ENCODE results near the gene DIS3L2. TPM values are rescaled to one million over a fixed set of nuclear protein-coding genes. Genes with fewer than 3 reads are reported as not detected.
A peak's percentile ranks its signal among the peaks of the same experiment; 100 is the strongest.

DIS3L2 gene
- total RNA-seq, 1 donor from 2014 or later: 11.8 TPM

DNA sequence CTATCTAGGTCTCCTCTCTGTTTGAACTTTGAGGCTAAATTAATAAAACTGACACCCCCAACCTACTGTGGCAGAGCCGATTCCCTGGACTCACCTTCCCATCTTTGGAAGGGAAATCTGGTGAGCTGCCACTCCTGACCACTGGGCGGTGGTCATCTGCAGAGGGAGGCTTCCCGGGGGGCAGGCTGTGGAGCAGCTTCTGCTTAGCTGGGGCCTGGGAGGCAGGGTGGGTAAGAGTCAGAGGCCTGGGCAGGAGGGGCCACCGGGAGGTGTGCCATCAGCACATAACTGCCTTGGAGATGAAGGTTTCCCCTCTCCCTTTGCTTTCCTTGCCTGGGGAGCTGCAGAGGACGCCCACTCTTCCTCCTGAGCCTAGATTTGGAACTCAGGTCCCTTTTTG is 33.0 kb upstream of the DIS3L2 start:
- no peak for DNase-seq (ENCODE audit: low read depth)
- no peak for FAIRE-seq
- no peak overlapping the region for H3K4me3 ChIP-seq (ENCODE audit: low read depth, low read length)
- H3K27me3 ChIP-seq (ENCODE audit: control insufficient read depth, insufficient read depth, low read length): peaks cover 33% of the 10 kb centered on the region
- no peaks in the 10 kb centered on the region for H3K36me3 ChIP-seq (ENCODE audit: control insufficient read depth, insufficient read depth, low read length)
- TF ChIP-seq, protein P1, sequence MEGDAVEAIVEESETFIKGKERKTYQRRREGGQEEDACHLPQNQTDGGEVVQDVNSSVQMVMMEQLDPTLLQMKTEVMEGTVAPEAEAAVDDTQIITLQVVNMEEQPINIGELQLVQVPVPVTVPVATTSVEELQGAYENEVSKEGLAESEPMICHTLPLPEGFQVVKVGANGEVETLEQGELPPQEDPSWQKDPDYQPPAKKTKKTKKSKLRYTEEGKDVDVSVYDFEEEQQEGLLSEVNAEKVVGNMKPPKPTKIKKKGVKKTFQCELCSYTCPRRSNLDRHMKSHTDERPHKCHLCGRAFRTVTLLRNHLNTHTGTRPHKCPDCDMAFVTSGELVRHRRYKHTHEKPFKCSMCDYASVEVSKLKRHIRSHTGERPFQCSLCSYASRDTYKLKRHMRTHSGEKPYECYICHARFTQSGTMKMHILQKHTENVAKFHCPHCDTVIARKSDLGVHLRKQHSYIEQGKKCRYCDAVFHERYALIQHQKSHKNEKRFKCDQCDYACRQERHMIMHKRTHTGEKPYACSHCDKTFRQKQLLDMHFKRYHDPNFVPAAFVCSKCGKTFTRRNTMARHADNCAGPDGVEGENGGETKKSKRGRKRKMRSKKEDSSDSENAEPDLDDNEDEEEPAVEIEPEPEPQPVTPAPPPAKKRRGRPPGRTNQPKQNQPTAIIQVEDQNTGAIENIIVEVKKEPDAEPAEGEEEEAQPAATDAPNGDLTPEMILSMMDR (IDR thresholded peaks at IDR 0.05; ENCODE audit: insufficient read depth, low read length, severe bottlenecking): no peak

DNA sequence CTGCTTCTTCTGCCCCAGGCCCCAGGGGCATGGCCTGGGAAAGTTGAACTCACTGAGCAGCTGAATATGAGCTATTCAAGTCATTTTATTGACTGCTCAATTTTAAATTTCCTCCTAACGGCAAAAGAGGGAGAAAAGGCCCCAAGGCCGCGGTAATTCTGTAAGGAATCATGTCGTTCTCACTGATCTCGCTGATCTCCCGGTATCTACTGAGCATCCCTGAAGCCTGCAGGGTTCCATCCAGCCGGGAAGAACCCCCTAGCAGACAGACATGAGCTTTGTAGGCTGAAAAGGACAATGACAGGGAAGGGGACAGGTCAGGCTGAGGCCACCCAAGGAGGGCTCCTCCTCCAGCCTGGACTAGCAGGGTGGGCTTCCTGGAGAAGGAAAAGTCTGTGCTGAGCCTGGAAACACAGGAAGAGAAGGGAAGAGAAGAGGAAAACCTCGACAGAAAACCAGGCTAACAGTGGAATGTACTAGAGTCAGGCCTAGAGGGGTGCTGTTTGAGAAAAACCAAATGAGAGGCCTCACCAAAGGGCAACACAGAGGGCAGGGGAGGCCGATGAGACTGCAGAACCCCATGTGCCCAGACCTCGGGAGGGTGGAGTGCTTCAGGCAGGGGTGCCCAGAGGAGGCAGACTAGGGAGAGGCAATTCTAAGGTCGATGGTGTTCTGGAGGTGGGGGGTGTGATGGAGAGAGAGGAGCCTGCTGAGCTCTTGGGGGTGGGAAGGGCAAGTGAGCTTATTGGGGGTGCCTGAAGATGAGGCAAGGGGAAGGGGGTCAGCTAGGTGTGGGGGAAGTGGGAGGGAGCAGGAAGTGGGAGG is 32.4 kb upstream of the DIS3L2 start:
- DNase-seq (ENCODE audit: low read depth) (no peak), FAIRE-seq (no peak)
- peaks cover 31% of the 10 kb centered on the region for H3K27me3 ChIP-seq (ENCODE audit: control insufficient read depth, insufficient read depth, low read length)

DNA sequence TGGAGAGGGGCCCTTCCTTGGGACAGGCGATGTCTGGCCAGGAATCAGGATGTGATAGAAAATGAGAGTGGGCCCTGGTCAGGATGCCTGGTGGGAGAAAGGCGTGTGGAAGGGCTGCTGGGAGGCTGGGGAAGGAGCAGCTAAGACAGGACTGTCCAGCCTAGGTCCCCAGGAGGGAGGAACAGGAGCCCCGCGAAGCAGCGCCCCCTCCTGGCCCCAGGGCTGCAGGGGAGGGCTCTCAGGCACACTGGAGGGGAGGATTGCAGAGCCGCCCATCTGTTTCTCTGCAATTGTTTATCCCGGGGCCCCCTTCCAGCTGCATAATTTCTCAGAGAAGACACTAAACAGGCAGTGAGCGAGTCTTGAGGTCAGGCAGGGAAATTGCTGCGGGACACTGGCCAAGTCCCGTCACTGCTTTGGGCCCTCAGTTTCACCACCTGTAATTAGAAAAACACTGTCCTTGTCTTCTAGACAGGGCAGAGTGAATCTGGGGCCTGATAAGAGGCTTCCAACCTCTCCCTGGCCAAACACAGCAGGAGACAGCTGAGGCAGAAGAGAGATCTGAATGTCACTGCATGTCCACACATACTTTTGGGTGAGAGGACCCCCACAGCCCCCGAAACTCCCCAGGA is 31.4 kb upstream of the DIS3L2 start:
- H3K27me3 ChIP-seq (ENCODE audit: control insufficient read depth, insufficient read depth, low read length): peaks cover 21% of the 10 kb centered on the region
- no peak for FAIRE-seq

More for the DNA sequence above, 32.4 kb upstream of the DIS3L2 start:
- TF ChIP-seq, protein P1 (IDR thresholded peaks at IDR 0.05; ENCODE audit: insufficient read depth, low read length, severe bottlenecking): no peak
- no peak overlapping the region for H3K4me3 ChIP-seq (ENCODE audit: low read depth, low read length)
- H3K36me3 ChIP-seq (ENCODE audit: control insufficient read depth, insufficient read depth, low read length): no peaks in the 10 kb centered on the region

DNA sequence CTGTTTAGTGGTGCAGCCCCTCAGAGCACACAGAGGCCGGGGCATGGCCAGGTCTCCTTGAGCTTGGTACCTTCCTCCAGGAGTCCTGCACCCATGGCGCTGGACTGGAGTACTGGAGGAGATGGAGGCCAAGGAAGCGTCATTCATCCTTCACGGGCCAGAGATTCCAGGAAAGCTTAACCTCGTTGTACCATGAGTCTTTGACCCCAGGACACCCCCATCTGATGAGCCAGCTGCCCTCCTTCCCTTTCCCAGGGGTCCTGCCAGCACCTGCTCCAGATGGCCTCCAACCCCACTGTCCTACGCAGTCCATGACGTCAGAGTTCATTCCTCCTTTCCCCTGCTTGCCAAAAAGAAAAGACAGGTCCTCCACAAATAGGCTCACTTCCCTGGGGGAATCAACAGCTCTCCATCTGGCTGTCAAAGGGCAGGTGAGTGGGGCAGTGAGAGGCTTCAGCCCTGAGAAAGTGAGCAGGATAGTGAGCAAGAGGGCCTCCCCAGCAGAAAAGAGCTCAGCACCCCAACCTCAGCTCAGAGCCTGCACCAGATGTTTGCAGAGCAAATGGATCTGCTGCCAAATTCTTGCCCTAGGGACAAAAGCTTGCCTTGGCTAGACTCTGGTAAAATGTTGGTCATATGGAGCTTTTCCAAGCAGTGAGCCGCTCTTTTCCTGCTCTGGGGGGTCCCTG is 30.8 kb upstream of the DIS3L2 start:
- no peaks in the 10 kb centered on the region for H3K36me3 ChIP-seq (ENCODE audit: control insufficient read depth, insufficient read depth, low read length)
- DNase-seq (ENCODE audit: low read depth) (no peak), FAIRE-seq (peak; percentile 62)
- peaks cover 19% of the 10 kb centered on the region for H3K27me3 ChIP-seq (ENCODE audit: control insufficient read depth, insufficient read depth, low read length)
- H3K4me3 ChIP-seq (ENCODE audit: low read depth, low read length): no peak overlapping the region
- TF ChIP-seq, protein P1 (IDR thresholded peaks at IDR 0.05; ENCODE audit: insufficient read depth, low read length, severe bottlenecking): no peak

More for the DNA sequence above, 31.4 kb upstream of the DIS3L2 start:
- DNase-seq (ENCODE audit: low read depth): no peak
- TF ChIP-seq, protein P1 (IDR thresholded peaks at IDR 0.05; ENCODE audit: insufficient read depth, low read length, severe bottlenecking): peak; percentile 25
- no peak overlapping the region for H3K4me3 ChIP-seq (ENCODE audit: low read depth, low read length)
- H3K36me3 ChIP-seq (ENCODE audit: control insufficient read depth, insufficient read depth, low read length): no peaks in the 10 kb centered on the region

DNA sequence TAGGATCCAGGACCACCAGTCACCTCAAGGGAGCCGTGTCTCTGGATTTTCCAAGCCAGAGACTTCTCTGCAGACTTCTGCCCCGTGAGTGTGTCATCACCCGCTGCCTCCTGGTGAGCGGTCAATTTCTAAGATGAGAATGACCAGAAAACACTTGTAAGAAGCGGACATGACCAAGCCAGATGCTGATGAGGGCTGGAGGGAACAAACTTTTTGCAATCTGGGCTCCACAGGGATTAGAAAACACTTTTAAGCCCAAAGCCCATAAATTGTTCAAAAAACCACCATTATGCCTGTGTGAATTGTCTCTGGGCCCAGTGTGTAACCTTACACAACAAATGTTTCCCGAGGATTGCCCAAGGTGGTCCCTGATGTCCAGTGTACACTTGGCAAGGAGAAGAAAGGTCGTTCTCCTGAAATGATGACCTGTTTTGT is 30.0 kb upstream of the DIS3L2 start:
- no peak for DNase-seq (ENCODE audit: low read depth)
- Histone ChIP-seq H3K36me3 (ENCODE audit: control insufficient read depth, insufficient read depth, low read length) (no peaks in the 10 kb centered on the region), H3K4me3 (ENCODE audit: low read depth, low read length) (no peak overlapping the region), H3K27me3 (ENCODE audit: control insufficient read depth, insufficient read depth, low read length) (peaks cover 18% of the 10 kb centered on the region)
- no peak for FAIRE-seq
- TF ChIP-seq, protein P1 (IDR thresholded peaks at IDR 0.05; ENCODE audit: insufficient read depth, low read length, severe bottlenecking): no peak

Data from bronchial epithelial cell (primary cell).